GM18517 (cell line): ENCODE results near the gene C19orf33.

Experiments
- ATAC-seq: cut with Tn5 transposase; IDR thresholded peaks from one replicate; pipeline ENCODE4 v1.9.1; 2021; ENCODE audit warnings: mild to moderate bottlenecking, moderate library complexity; ENCODE audit not compliant: unreplicated experiment

The C19orf33 gene

GRCh38 chr19:38278751-38279150 lies 25.3 kb upstream of the C19orf33 start:
- ATAC-seq: no peak

GRCh38 chr19:38280030-38280921 lies 23.8 kb upstream of the C19orf33 start:
- ATAC-seq: no peak

GRCh38 chr19:38281811-38282566 lies 22.1 kb upstream of the C19orf33 start:
- ATAC-seq: no peak

DNA sequence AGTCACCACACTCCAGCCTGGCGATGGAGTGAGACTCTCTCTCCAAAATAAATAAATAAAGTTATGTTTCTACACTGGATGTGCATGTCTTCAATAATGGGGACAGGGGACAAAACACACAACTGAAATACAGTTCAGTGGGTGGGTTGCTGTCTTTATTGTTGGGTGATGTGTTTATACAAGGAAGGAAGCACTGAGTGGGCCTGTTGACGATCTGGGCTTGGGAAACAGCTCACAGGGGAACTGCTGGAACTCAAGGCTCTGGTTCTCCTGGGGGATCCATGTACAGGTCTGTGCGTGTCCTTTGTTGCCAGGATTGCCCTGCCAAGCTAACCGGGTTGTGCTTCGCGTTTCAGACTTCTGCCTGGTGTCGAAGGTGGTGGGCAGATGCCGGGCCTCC lies 20.8 kb upstream of the C19orf33 start:
- no peak for ATAC-seq

DNA sequence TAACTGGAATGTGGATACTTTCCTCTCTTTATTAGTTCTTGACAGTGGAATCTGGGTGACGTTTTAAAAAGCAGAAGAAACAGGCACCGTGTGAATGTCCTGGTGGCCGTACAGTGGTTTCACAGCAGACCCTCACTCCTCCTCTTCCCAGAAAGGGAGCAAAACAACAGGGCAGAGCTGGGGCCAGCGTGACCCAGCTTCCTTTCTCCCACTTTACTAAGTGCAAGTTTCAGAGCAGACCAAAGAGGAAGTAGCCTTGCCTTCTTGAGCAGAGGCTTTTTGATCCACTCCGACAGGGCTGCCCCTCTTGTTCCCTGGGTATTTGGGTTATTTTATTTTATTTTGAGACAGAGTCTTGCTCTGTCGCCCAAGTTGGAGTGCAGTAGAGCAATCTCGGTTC lies 19.6 kb upstream of the C19orf33 start:
- no peak for ATAC-seq

GRCh38 chr19:38285567-38285966 lies 18.5 kb upstream of the C19orf33 start:
- no peak for ATAC-seq

- no peak for ATAC-seq
Observed at GRCh38 chr19:38287604-38288003, 16.4 kb upstream of the C19orf33 start.

- no peak for ATAC-seq
Observed at GRCh38 chr19:38288123-38288855, 15.8 kb upstream of the C19orf33 start.

DNA sequence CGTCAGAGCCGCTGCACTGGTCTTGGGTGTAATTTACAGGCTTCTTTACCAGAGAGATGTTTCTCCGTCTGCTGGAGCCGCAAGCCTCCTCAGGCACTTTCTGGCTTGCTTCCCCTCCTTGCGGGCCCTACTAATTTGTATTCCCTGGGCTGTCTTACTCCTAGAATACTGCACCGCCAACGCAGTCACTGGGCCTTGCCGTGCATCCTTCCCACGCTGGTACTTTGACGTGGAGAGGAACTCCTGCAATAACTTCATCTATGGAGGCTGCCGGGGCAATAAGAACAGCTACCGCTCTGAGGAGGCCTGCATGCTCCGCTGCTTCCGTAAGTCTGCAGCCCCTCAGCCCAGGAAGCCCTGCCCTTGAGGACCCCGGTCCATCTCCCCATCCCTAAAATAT lies 14.1 kb upstream of the C19orf33 start:
- ATAC-seq: no peak

GRCh38 chr19:38290631-38291147 lies 13.4 kb upstream of the C19orf33 start:
- ATAC-seq: no peak

DNA sequence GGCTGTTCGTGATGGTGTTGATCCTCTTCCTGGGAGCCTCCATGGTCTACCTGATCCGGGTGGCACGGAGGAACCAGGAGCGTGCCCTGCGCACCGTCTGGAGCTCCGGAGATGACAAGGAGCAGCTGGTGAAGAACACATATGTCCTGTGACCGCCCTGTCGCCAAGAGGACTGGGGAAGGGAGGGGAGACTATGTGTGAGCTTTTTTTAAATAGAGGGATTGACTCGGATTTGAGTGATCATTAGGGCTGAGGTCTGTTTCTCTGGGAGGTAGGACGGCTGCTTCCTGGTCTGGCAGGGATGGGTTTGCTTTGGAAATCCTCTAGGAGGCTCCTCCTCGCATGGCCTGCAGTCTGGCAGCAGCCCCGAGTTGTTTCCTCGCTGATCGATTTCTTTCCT lies 12.2 kb upstream of the C19orf33 start:
- ATAC-seq: no peak

GRCh38 chr19:38293281-38293680 lies 10.8 kb upstream of the C19orf33 start:
- ATAC-seq: no peak

DNA sequence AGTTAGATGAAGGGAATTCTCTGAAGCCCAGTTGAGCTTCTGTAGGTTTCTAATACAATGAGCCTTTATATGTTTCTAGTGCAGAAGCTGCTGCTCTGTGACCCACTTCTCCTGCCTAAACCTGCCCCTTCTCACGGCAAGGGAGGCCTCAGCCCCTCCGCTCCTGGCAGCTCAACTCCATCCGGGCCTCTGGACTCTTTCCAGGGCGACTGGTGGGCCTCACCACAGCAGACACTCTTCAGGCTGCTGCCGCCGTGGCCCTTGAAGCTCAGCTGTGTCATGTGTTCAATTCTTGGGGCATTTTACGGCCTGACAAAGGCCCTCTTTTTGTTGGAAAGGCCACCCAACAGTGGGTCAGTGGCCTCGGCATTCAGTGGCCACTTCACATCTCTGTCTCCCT lies 10.0 kb upstream of the C19orf33 start:
- ATAC-seq: no peak

- no peak for ATAC-seq
Observed at GRCh38 chr19:38298821-38299680, 5.0 kb upstream of the C19orf33 start.

DNA sequence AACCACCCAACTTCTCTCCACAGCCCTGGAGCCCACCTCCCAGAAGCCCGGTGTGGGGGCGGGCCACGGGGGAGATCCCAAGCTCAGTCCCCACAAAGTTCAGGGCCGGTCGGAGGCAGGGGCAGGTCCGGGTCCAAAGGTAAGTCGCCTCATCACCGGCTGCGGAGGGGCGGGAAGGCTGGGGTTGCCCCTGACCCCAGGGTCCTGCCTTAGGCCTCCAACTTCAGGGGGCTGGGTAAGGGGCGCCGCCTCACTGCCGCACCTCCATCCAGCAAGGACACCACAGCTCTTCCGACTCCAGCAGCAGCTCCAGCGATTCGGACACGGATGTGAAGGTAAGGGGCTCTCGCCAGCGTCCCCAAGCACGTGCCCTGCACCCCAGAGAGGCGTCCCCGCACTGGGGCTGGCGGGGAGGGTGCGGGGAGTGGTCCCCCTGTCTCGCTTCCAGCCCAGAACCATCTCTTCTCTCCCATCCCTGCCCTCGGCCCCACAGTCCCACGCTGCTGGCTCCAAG lies 358 bp downstream of the C19orf33 start:
- ATAC-seq: no peak

DNA sequence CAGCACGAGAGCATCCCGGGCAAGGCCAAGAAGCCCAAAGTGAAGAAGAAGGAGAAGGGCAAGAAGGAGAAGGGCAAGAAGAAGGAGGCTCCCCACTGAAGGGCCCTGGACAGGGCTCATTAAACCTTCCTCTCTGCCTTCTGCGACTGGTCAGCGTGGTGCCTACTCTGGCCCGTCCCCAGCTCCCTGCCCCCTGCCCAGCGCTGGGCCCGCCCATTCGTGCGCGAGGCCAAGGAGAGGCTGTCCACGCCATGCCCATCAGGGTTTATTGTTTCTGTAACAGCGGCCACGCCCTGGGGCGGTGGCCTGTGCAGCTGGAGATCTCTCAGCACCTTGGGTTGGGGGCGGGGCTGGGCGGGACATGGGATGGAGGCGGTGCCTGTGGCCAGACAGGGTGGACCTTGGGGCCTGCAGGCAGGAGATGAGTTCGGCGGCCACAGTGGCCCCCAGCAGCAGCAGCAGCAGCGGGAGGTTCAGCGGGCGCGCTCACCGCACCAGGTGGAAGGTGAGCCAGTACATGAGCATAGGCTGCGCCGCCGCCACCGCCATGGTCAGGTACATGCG lies 897 bp downstream of the C19orf33 start:
- no peak for ATAC-seq

- ATAC-seq: no peak
Observed at GRCh38 chr19:38306236-38306635, 2.2 kb downstream of the C19orf33 start.

DNA sequence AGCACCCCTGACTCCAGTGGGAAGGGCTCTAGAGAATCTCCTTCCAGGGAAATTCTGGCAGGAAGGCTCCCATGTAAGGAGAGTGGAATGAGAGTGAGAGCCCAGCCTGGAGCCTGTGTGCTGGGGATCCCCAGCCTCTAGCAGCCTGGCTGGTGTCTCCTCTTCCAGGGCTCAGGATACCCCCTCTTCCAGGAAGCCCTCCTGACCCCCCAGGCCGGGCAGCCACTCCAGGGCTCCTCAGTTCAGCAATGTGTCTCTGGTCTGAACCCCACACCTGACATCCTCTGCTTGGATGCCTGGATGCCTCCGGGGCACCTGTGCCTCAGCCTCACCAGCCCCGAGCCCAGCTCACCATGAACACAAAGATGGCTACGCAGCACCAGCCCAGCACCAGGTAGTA lies 3.0 kb downstream of the C19orf33 start:
- no peak for ATAC-seq

- ATAC-seq: no peak
Observed at GRCh38 chr19:38307597-38307996, 3.5 kb downstream of the C19orf33 start.
